Measurements from ENCODE around the gene AMACR. TPM values are rescaled to one million over a fixed set of nuclear protein-coding genes. Genes with fewer than 3 reads are reported as not detected.
"Not testable (repeated sequence)": the region's sequence is repeated elsewhere in the genome, so short reads cannot be mapped to it uniquely, and the experiment has no call there.

AMACR gene
- total RNA-seq, 1 experiment from 2014 or later = 20.2 TPM

- in situ Hi-C loops (cut with HindIII; ENCODE audit: low sequenced_read_pairs) = no loop called here
These were observed 4.9 kb upstream of the AMACR start for GRCh38 chr5:34012791-34013190.

GRCh38 chr5:34011536-34011935, 3.7 kb upstream of the AMACR start:
- no peak for DNase-seq (ENCODE audit: low spot score)
- in situ Hi-C loops (cut with HindIII; ENCODE audit: low sequenced_read_pairs) = no loop called here

More at GRCh38 chr5:34012791-34013190, 4.9 kb upstream of the AMACR start:
- no peak for DNase-seq (ENCODE audit: low spot score)

GRCh38 chr5:34010146-34010545, 2.3 kb upstream of the AMACR start:
- DNase-seq (ENCODE audit: low spot score); in situ Hi-C loops (cut with HindIII; ENCODE audit: low sequenced_read_pairs): not testable (repeated sequence)

GRCh38 chr5:34009610-34010009, 1.8 kb upstream of the AMACR start:
- in situ Hi-C loops (cut with HindIII; ENCODE audit: low sequenced_read_pairs) = no loop called here
- no peak for DNase-seq (ENCODE audit: low spot score)

GRCh38 chr5:34008802-34009201, 952 bp upstream of the AMACR start:
- in situ Hi-C loops (cut with HindIII; ENCODE audit: low sequenced_read_pairs) = no loop called here
- no peak for DNase-seq (ENCODE audit: low spot score)

- in situ Hi-C loops (cut with HindIII; ENCODE audit: low sequenced_read_pairs) = no loop called here
- DNase-seq (ENCODE audit: low spot score) = peak; percentile 62
These were observed 639 bp downstream of the AMACR start for GRCh38 chr5:34007201-34007620.

GRCh38 chr5:34005681-34006080, 2.2 kb downstream of the AMACR start:
- in situ Hi-C loops (cut with HindIII; ENCODE audit: low sequenced_read_pairs) = no loop called here
- no peak for DNase-seq (ENCODE audit: low spot score)

GRCh38 chr5:34005211-34005610, 2.6 kb downstream of the AMACR start:
- DNase-seq (ENCODE audit: low spot score) = no peak
- in situ Hi-C loops (cut with HindIII; ENCODE audit: low sequenced_read_pairs) = no loop called here

GRCh38 chr5:34003941-34004340, 3.9 kb downstream of the AMACR start:
- no peak for DNase-seq (ENCODE audit: low spot score)
- in situ Hi-C loops (cut with HindIII; ENCODE audit: low sequenced_read_pairs) = no loop called here

- in situ Hi-C loops (cut with HindIII; ENCODE audit: low sequenced_read_pairs) = no loop called here
- no peak for DNase-seq (ENCODE audit: low spot score)
These were observed 5.1 kb downstream of the AMACR start for GRCh38 chr5:34002629-34003328.

GRCh38 chr5:34001241-34001841, 6.5 kb downstream of the AMACR start:
- DNase-seq (ENCODE audit: low spot score) = no peak
- in situ Hi-C loops (cut with HindIII; ENCODE audit: low sequenced_read_pairs) = no loop called here

- in situ Hi-C loops (cut with HindIII; ENCODE audit: low sequenced_read_pairs) = no loop called here
These were observed 7.9 kb downstream of the AMACR start for GRCh38 chr5:33999978-34000377.

GRCh38 chr5:33997331-33997983, 10.4 kb downstream of the AMACR start:
- in situ Hi-C loops (cut with HindIII; ENCODE audit: low sequenced_read_pairs) = no loop called here
- peak; percentile 93 for DNase-seq (ENCODE audit: low spot score)

More at GRCh38 chr5:33999978-34000377, 7.9 kb downstream of the AMACR start:
- no peak for DNase-seq (ENCODE audit: low spot score)

- no peak for DNase-seq (ENCODE audit: low spot score)
- in situ Hi-C loops (cut with HindIII; ENCODE audit: low sequenced_read_pairs) = no loop called here
These were observed 12.0 kb downstream of the AMACR start for GRCh38 chr5:33995865-33996264.

GRCh38 chr5:33994845-33995244, 13.0 kb downstream of the AMACR start:
- DNase-seq (ENCODE audit: low spot score) = no peak
- in situ Hi-C loops (cut with HindIII; ENCODE audit: low sequenced_read_pairs) = no loop called here

GRCh38 chr5:33992864-33993263, 15.0 kb downstream of the AMACR start:
- DNase-seq (ENCODE audit: low spot score) = no peak
- in situ Hi-C loops (cut with HindIII; ENCODE audit: low sequenced_read_pairs) = no loop called here

- no peak for DNase-seq (ENCODE audit: low spot score)
- in situ Hi-C loops (cut with HindIII; ENCODE audit: low sequenced_read_pairs) = no loop called here
These were observed 22.4 kb downstream of the AMACR start for GRCh38 chr5:33985447-33985846.

- in situ Hi-C loops (cut with HindIII; ENCODE audit: low sequenced_read_pairs) = no loop called here
- DNase-seq (ENCODE audit: low spot score) = no peak
These were observed 23.2 kb downstream of the AMACR start, which contains the start of gene SLC45A2 for GRCh38 chr5:33984671-33985124. Gene SLC45A2 (minus strand): TSS chr5:33984693. CDS start chr5:33984583, 110 bp downstream.

- in situ Hi-C loops (cut with HindIII; ENCODE audit: low sequenced_read_pairs) = no loop called here
- no peak for DNase-seq (ENCODE audit: low spot score)
These were observed 23.7 kb downstream of the AMACR start for GRCh38 chr5:33984178-33984577.

Data from G401 (cell line).